Adipocyte (in vitro differentiated cells): ENCODE measurements around the gene TMC5.

ENCODE experiments used
- DNase-seq: peaks from one replicate; pipeline ENCODE4 v3.0.0-alpha.2; 2015; ENCODE audit warnings: low read depth
- H3K27me3 ChIP-seq: replicated peaks from 2 replicates; pipeline ENCODE4 v1.7.0; 2013; ENCODE audit warnings: mild to moderate bottlenecking, low read length, moderate library complexity; ENCODE audit not compliant: control insufficient read depth, insufficient read depth
- H3K36me3 ChIP-seq: 2 replicates; pipeline ENCODE4 v1.7.0; 2013; ENCODE audit warnings: low read length, mild to moderate bottlenecking, moderate library complexity; ENCODE audit not compliant: control insufficient read depth, insufficient read depth, severe bottlenecking
- H3K4me1 ChIP-seq: 2 replicates; pipeline ENCODE4 v1.7.0; 2013; ENCODE audit warnings: mild to moderate bottlenecking, low read length, moderate library complexity; ENCODE audit not compliant: control insufficient read depth, insufficient read depth
- H3K4me3 ChIP-seq: 2 replicates; pipeline ENCODE4 v1.7.0; 2013; ENCODE audit warnings: mild to moderate bottlenecking, low read length, moderate library complexity
- H3K9ac ChIP-seq: 2 replicates; pipeline ENCODE4 v1.7.0; 2013; ENCODE audit warnings: mild to moderate bottlenecking, low read length, moderate library complexity
- H3K9me3 ChIP-seq: 2 replicates; pipeline ENCODE4 v1.7.0; 2013; ENCODE audit warnings: mild to moderate bottlenecking, low read length, moderate library complexity; ENCODE audit not compliant: control insufficient read depth

TMC5 gene

DNA sequence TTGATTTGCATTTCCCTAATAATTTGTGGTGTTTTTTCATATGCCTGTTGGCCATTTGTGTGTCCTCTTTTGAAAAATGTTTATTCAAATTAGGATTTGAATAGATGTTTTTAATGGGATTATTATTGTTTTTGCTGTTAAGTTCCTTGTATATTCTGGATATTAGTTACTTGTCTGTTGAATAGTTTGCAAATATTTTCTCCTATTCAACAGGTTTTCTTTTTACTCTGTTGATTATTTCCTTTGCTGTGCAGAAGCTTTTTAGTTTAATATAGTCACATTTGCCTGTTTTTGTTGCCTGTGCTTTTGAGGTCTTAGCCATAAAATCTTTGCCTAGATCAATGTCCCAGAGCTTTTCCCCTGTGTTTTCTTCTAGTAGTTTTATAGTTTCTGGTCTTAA is 94.6 kb downstream of the TMC5 start:
- peaks cover 51% of the 10 kb centered on the region for H3K36me3 ChIP-seq
- DNase-seq, result no peak
- no peak overlapping the region for H3K9ac ChIP-seq
- no peaks in the 10 kb centered on the region for H3K27me3 ChIP-seq
- H3K4me3 ChIP-seq, result no peak overlapping the region
- H3K4me1 ChIP-seq, result peaks cover 30% of the 10 kb centered on the region
- H3K9me3 ChIP-seq, result no peaks in the 10 kb centered on the region

DNA sequence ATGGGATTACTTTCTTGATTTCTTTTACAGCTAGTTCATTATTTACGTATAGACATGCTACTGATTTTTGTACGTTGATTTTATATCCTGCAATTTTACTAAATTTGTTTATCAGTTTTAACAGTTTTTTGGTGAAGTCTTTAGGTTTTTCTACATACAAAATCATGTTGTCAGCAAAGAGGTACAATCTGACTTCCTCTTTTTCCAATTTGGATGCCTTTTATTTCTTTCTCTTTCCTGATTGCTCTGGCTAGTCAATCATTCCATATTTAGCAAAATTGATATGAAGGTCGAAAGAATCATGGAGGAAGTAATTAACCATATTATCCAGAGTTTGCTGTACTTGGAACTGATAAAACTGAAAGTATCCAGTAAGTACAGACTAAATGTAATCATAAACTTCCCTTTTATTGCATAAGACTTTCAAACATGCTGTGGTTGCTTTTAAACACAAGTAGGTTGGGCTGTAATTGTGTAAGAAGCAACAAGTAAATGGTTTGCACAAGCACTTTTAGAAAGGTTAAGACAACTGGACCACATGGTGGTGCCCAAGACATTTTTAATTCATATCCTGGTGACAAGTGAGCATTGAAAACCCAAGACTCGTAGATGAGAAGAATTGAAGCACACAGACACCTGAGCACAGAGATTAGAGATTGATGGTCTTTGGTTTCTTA is 95.8 kb downstream of the TMC5 start:
- Histone ChIP-seq H3K4me1 (peaks cover 23% of the 10 kb centered on the region), H3K9me3 (no peaks in the 10 kb centered on the region), H3K36me3 (peaks cover 41% of the 10 kb centered on the region), H3K27me3 (no peaks in the 10 kb centered on the region), H3K9ac (no peak overlapping the region), H3K4me3 (peak overlapping the region; percentile 28)
- peak; percentile 52 for DNase-seq

DNA sequence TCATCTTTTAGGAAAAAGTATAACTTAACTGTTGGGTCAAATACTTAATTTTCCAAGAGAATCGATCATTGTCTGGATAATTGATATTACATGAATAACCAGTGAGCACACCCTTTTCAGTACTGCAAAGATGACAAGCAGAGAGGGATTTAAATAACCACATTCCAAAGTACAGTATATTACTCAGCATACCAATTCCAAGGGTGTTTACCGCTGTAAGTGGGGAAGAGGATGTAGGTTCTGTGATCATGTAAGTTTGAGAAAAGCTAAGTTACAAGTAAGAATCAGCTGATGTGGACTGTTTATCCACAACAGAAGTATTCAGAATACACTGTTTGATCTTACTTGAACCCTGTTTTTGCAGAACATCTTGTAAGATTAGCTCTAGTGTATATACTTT is 98.1 kb downstream of the TMC5 start:
- H3K36me3 ChIP-seq, result peaks cover 25% of the 10 kb centered on the region
- no peak overlapping the region for H3K4me3 ChIP-seq
- DNase-seq, result no peak
- no peaks in the 10 kb centered on the region for H3K27me3 ChIP-seq
- H3K9ac ChIP-seq, result no peak overlapping the region
- no peaks in the 10 kb centered on the region for H3K9me3 ChIP-seq
- peaks cover 32% of the 10 kb centered on the region for H3K4me1 ChIP-seq

DNA sequence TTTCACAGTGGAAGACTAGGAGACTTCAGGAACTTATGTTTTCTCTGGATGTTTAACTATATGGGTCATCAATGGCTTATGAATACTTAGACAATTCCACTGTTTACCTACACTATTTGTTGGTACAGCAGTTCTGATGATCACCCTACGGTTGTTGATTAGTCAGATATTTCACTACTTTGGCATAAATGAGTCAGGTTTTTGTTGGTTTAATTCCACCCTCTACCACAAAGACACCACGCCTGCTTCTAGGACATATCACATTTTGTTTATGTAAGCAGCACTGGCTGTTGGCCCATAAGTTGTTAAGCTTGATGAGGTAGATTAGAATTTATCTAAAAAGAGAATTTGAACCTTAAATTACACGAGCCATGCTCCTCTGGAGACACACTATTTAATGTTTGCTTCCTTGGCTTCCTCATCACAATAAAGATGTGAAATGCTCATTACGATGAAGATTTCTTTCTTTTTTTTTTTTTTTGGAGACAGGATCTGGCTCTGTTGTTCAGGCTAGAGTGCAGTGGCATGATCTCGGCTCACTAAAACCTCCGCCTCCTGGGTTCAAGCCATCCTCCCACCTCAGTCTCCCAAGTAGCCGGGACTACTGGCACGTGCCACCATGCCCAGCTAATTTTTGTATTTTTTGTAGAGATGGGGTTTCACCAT is 99.9 kb downstream of the TMC5 start:
- DNase-seq, result peak; percentile 47
- Histone ChIP-seq H3K27me3 (no peaks in the 10 kb centered on the region), H3K36me3 (peaks cover 23% of the 10 kb centered on the region), H3K4me1 (peaks cover 35% of the 10 kb centered on the region), H3K9me3 (no peaks in the 10 kb centered on the region), H3K9ac (no peak overlapping the region), H3K4me3 (no peak overlapping the region)

DNA sequence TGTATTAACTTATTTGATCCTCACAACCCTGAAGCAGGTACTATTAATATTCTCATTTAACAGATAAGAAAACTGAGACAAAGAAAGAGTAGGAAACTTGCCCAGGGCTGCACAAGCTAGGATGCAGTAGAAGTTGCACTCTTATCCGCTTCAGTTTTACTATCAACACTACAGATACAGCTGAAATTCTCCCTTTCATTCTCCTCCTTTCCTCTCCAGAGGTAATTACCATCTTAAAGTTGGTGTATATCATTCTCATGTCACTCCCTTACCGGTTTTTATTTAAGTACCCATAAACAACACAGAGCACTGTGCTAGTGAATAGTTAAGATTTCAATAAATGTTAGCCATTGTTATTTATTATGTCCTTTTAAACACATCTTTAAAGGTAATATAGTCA is 100.7 kb downstream of the TMC5 start:
- DNase-seq, result no peak
- Histone ChIP-seq H3K9ac (no peak overlapping the region), H3K36me3 (peaks cover 19% of the 10 kb centered on the region), H3K9me3 (no peaks in the 10 kb centered on the region), H3K4me3 (no peak overlapping the region), H3K4me1 (peaks cover 33% of the 10 kb centered on the region), H3K27me3 (no peaks in the 10 kb centered on the region)

DNA sequence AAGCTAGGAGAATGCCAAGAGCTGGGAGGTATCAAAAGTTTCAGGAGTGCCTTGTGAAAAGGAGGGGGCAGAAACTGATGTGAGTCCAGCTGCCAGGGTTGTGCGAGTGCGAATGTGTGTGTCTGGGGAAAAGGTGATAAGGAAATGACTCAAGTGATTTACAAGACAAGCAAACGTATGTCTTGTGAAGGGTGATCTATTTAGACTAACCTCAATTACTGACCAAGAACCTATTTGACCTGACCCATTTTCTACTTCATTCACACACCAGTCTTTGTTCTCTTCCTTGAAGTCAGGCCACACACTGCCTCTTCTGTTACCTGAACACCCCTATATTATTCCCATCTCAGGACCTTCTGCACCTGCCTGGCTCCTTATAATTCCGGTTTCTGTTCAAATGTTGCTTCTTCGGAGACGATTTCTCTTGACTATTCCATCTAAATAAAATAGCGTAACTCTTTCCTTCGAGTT is 103.2 kb downstream of the TMC5 start:
- peaks cover 11% of the 10 kb centered on the region for H3K36me3 ChIP-seq
- peak overlapping the region; percentile 84 for H3K4me3 ChIP-seq
- DNase-seq, result peak; percentile 16
- H3K4me1 ChIP-seq, result peaks cover 37% of the 10 kb centered on the region
- H3K9ac ChIP-seq, result peak overlapping the region; percentile 92
- H3K27me3 ChIP-seq, result no peaks in the 10 kb centered on the region
- no peaks in the 10 kb centered on the region for H3K9me3 ChIP-seq

DNA sequence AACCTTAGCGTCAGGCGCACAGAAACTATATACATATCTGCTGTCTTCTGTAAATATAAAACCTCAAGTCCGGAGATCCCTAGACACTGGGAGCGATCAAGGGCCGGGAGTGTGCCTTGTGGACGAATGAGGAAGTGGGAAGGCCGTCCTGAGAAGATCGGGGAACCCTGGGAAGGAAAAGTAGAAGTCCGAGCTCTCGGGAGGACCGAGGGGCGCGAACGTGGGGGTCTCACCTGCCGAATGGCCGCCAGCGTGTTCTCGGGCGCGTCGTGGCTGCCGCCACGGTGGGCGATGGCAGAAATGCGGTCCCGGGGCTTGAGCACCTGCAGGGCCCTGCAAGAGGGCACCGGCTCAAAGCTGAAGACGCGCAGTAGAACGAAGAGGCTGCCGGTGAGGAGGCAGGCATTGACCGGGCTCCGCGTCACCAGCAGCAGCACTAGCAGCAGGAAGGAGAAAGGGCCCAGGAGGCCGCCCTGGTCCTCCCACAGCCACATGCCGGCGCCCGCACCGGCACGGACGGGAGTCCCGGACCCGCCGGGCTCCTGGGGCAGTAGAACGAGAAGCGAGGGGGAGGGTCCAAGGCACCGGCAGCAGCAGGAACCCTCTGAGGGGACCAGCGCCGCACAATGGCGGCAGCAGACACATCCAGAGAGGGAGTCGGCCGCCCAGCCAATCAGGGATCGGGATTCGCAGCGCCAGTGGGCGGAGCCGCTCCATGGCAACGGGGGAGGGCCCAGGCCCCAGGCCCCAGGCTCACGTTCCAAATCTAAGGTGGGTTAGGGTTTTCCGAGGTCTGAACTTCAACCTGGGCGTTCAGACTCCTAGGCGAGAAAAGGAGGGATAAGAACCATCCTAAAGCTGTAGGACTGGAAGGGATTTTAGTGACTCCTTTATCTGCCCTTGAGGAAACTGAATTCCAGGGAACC is 104.1 kb downstream of the TMC5 start, which contains the start of gene GDE1:
Gene GDE1 (minus strand): TSS at position 628 of the 926 bp plus-strand sequence. CDS start 134 bp downstream, at position 494.
- Histone ChIP-seq H3K4me3 (peak within 1 kb of the TSS; percentile 84), H3K9me3 (no peaks in the 10 kb centered on the region), H3K4me1 (peaks cover 37% of the 10 kb centered on the region), H3K9ac (peak within 1 kb of the TSS; percentile 92), H3K36me3 (peaks cover 3% of the 10 kb centered on the region), H3K27me3 (no peaks in the 10 kb centered on the region)
- peak; percentile 98 for DNase-seq

DNA sequence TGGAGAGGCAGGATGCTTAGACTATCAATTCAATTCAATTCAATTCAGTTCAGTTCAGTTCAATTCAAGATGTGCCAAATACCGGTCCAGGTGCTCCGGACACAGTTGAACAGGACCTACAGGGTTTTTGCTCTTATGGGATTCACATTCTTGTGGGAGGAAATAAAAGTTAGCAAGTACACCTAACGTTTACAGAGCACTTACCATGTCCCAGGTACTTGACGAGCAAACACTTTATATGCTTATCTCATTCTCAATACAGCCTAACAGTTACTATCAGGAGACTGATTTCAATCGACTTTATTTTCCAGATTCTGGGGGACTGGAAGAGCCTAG is 104.7 kb downstream of the TMC5 start:
- no peak for DNase-seq
- peak overlapping the region; percentile 84 for H3K4me3 ChIP-seq

DNA sequence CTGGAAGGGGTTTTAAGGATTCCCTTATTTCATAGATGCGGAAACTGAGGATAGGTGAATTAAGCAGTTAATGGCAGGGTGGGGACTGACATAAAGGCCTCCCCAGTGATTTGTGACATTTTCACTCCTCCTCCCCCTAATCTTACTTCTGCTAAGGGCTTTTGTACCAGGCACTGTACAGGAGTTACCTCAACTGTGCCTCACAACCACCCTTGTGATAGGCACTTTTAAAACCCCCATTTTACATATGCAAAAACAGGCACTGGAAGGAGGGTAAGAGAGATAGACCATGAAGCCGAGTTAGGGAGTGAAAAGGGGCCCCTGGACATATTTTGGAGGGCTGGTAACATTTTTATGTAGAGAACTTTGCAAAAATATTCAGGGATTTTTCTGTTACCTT is 105.1 kb downstream of the TMC5 start:
- no peak overlapping the region for H3K9ac ChIP-seq
- no peaks in the 10 kb centered on the region for H3K9me3 ChIP-seq
- H3K4me1 ChIP-seq, result peaks cover 27% of the 10 kb centered on the region
- no peak for DNase-seq
- H3K36me3 ChIP-seq, result no peaks in the 10 kb centered on the region
- no peak overlapping the region for H3K4me3 ChIP-seq
- no peaks in the 10 kb centered on the region for H3K27me3 ChIP-seq

More for the DNA sequence above, 104.7 kb downstream of the TMC5 start:
- peaks cover 31% of the 10 kb centered on the region for H3K4me1 ChIP-seq
- H3K9ac ChIP-seq, result peak overlapping the region; percentile 92
- H3K9me3 ChIP-seq, result no peaks in the 10 kb centered on the region
- no peaks in the 10 kb centered on the region for H3K27me3 ChIP-seq
- no peaks in the 10 kb centered on the region for H3K36me3 ChIP-seq

DNA sequence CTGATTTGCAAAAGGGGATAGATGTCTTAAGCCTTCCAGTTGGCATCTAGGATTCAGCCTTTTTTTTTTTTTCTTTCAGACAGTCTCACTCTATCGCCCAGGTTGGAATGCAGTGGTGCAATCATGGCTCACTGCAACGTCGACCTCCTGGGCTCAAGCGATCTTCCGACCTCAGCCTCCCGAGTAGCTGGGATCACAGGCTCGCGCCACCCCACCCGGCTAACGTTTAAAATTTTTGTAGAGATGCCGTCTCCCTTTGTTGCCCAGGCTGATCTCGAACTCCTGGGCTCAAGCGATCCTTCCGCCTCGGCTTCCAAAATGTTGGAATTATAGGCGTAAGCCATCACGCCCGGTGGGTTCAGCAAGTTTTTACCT is 105.5 kb downstream of the TMC5 start:
- no peak overlapping the region for H3K4me3 ChIP-seq
- no peaks in the 10 kb centered on the region for H3K36me3 ChIP-seq
- H3K9me3 ChIP-seq, result no peaks in the 10 kb centered on the region
- H3K4me1 ChIP-seq, result peaks cover 27% of the 10 kb centered on the region
- H3K9ac ChIP-seq, result no peak overlapping the region
- no peak for DNase-seq
- H3K27me3 ChIP-seq, result no peaks in the 10 kb centered on the region
